Effector memory CD8-positive, alpha-beta T cell (primary cell): ENCODE measurements around the gene GALNT18.

Experiments used
- ATAC-seq: fragments of 150-1000 bp; cut with Tn5 transposase; replicated peaks from 2 replicates; pipeline ENCODE4 v1.10.0; 2021; ENCODE audit warnings: mild to moderate bottlenecking, moderate library complexity
- DNase-seq, 3 experiments: peaks; one replicate each; pipeline ENCODE4 v3.0.0; 2021
- H3K27ac Mint-ChIP-seq, 2 donors: one replicate each; pipeline ENCODE4 v1.8.0; 2022; ENCODE audit warnings: mild to moderate bottlenecking in 2 of 2, mixed read lengths in 2 of 2, moderate library complexity in 2 of 2
- H3K27me3 Mint-ChIP-seq, 2 donors: one replicate each; pipeline ENCODE4 v1.8.0; 2022; ENCODE audit warnings: mixed read lengths in 2 of 2
- H3K36me3 Mint-ChIP-seq: one replicate; pipeline ENCODE4 v1.8.0; 2022; ENCODE audit warnings: mild to moderate bottlenecking, moderate library complexity, mixed read lengths; ENCODE audit not compliant: insufficient read depth
- H3K4me1 Mint-ChIP-seq, 2 donors: one replicate each; pipeline ENCODE4 v1.8.0; 2022; ENCODE audit warnings: low read depth in 2 of 2, mixed read lengths in 2 of 2
- H3K4me3 Mint-ChIP-seq, 2 donors: one replicate each; pipeline ENCODE4 v1.8.0; 2022; ENCODE audit warnings: mild to moderate bottlenecking in 2 of 2, mixed read lengths in 2 of 2, moderate library complexity in 2 of 2
- H3K9me3 Mint-ChIP-seq, 2 donors: one replicate each; pipeline ENCODE4 v1.8.0; 2022; ENCODE audit warnings: mixed read lengths in 2 of 2

Gene GALNT18

GRCh38 chr11:11594162-11594561 lies 27.6 kb downstream of the GALNT18 start:
- no peaks in the 10 kb centered on the region for H3K9me3 Mint-ChIP-seq
- no peaks in the 10 kb centered on the region for H3K4me1 Mint-ChIP-seq
- no peak overlapping the region for H3K4me3 Mint-ChIP-seq
- no peak for DNase-seq
- H3K27ac Mint-ChIP-seq, result no peak overlapping the region
- no peaks in the 10 kb centered on the region for H3K36me3 Mint-ChIP-seq
- ATAC-seq, result no peak
- peaks cover 0 to 10% of the 10 kb centered on the region in 2 donors for H3K27me3 Mint-ChIP-seq

- Mint-ChIP-seq H3K9me3 (no peaks in the 10 kb centered on the region), H3K27ac (no peak overlapping the region), H3K4me3 (no peak overlapping the region), H3K4me1 (no peaks in the 10 kb centered on the region), H3K36me3 (no peaks in the 10 kb centered on the region), H3K27me3 (peaks cover 6 to 15% of the 10 kb centered on the region in 2 donors)
- ATAC-seq (no peak), DNase-seq (no peak)
These were observed 29.6 kb downstream of the GALNT18 start for GRCh38 chr11:11592146-11592684.

GRCh38 chr11:11589437-11589836 lies 32.4 kb downstream of the GALNT18 start:
- ATAC-seq, result no peak
- peaks cover 10 to 21% of the 10 kb centered on the region in 2 donors for H3K27me3 Mint-ChIP-seq
- no peaks in the 10 kb centered on the region for H3K4me1 Mint-ChIP-seq
- no peak overlapping the region for H3K27ac Mint-ChIP-seq
- H3K9me3 Mint-ChIP-seq, result no peaks in the 10 kb centered on the region
- H3K4me3 Mint-ChIP-seq, result no peak overlapping the region
- no peaks in the 10 kb centered on the region for H3K36me3 Mint-ChIP-seq
- no peak for DNase-seq

DNA sequence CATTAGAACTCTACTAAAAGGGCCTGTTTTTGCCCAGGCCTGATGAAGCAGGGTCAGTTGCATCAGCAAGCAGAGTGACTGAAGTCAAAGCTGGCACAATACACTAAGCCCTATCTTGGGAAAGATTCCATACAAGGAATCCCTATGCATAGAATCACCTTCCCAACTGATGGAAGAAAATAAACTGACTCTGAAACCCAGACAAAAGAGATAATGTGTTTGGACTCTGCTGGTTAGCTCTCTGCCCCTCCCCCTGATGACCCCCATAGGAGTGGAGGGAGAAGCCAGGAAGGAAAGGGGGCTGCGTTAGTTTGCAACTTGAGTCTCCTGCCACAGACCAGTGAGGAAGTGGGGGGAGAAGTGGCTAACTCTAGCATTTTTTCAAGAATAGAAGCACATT lies 32.9 kb downstream of the GALNT18 start:
- Mint-ChIP-seq H3K4me1 (no peaks in the 10 kb centered on the region), H3K9me3 (no peaks in the 10 kb centered on the region), H3K36me3 (no peaks in the 10 kb centered on the region), H3K27me3 (peaks cover 12 to 21% of the 10 kb centered on the region in 2 donors), H3K4me3 (no peak overlapping the region), H3K27ac (no peak overlapping the region)
- ATAC-seq (no peak), DNase-seq (no peak)

- Mint-ChIP-seq H3K36me3 (no peaks in the 10 kb centered on the region), H3K4me1 (no peaks in the 10 kb centered on the region), H3K4me3 (no peak overlapping the region), H3K27me3 (peaks cover 17 to 22% of the 10 kb centered on the region in 2 donors), H3K9me3 (no peaks in the 10 kb centered on the region), H3K27ac (no peak overlapping the region)
- ATAC-seq (no peak), DNase-seq (no peak)
These were observed 33.6 kb downstream of the GALNT18 start for GRCh38 chr11:11588243-11588642.

GRCh38 chr11:11587122-11587521 lies 34.7 kb downstream of the GALNT18 start:
- ATAC-seq, result no peak
- DNase-seq, result no peak
- Mint-ChIP-seq H3K9me3 (no peaks in the 10 kb centered on the region), H3K27me3 (peaks cover 25 to 26% of the 10 kb centered on the region in 2 donors), H3K36me3 (peaks cover 3% of the 10 kb centered on the region), H3K4me3 (no peak overlapping the region), H3K4me1 (no peaks in the 10 kb centered on the region), H3K27ac (no peak overlapping the region)

DNA sequence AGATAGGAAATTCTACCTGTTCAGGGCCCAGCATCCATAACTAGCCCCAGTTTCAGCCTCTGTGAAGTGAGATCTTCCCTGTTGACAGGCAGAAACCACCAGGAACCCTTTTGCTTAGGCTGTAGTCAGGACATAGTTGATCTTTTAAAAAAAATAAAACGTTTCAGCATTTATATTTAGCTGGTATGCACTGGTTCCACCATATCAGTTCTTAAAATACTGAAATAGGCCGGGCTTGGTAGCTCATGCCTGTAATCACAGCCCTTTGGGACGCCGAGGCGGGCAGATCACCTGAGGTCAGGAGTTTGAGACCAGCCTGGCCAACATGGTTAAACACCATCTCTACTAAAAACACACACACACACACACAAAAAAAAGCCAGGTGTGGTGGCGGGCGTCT lies 35.3 kb downstream of the GALNT18 start:
- DNase-seq (no peak), ATAC-seq (no peak)
- no peaks in the 10 kb centered on the region for H3K9me3 Mint-ChIP-seq
- H3K27ac Mint-ChIP-seq, result no peak overlapping the region
- H3K4me1 Mint-ChIP-seq, result no peaks in the 10 kb centered on the region
- H3K36me3 Mint-ChIP-seq, result peaks cover 3% of the 10 kb centered on the region
- no peak overlapping the region for H3K4me3 Mint-ChIP-seq
- H3K27me3 Mint-ChIP-seq, result peaks cover 32 to 33% of the 10 kb centered on the region in 2 donors

GRCh38 chr11:11584937-11585336 lies 36.9 kb downstream of the GALNT18 start:
- Mint-ChIP-seq H3K27me3 (peaks cover 32 to 45% of the 10 kb centered on the region in 2 donors), H3K4me1 (no peaks in the 10 kb centered on the region), H3K9me3 (no peaks in the 10 kb centered on the region), H3K4me3 (no peak overlapping the region), H3K36me3 (peaks cover 3% of the 10 kb centered on the region), H3K27ac (no peak overlapping the region)
- ATAC-seq (no peak), DNase-seq (no peak)

DNA sequence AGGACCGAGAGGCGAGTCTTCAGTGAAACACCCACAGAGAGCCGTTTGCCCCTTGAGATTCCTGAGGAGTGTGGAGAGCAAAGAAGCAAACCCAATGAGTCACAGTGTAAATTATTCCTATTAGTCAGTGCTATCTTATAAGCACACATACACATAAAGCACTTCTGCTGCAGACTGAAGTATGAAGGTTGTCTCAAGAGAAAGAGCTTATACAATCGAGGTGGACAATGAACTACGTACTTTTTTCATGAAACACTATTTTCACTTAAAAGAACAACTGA lies 37.3 kb downstream of the GALNT18 start:
- H3K27ac Mint-ChIP-seq, result no peak overlapping the region
- ATAC-seq (no peak), DNase-seq (no peak)
- H3K4me3 Mint-ChIP-seq, result no peak overlapping the region
- H3K36me3 Mint-ChIP-seq, result peaks cover 3% of the 10 kb centered on the region
- peaks cover 32 to 45% of the 10 kb centered on the region in 2 donors for H3K27me3 Mint-ChIP-seq
- no peaks in the 10 kb centered on the region for H3K9me3 Mint-ChIP-seq
- no peaks in the 10 kb centered on the region for H3K4me1 Mint-ChIP-seq

GRCh38 chr11:11583801-11584529 lies 37.8 kb downstream of the GALNT18 start:
- no peaks in the 10 kb centered on the region for H3K4me1 Mint-ChIP-seq
- peaks cover 32 to 48% of the 10 kb centered on the region in 2 donors for H3K27me3 Mint-ChIP-seq
- H3K36me3 Mint-ChIP-seq, result peaks cover 3% of the 10 kb centered on the region
- DNase-seq (no peak), ATAC-seq (no peak)
- H3K9me3 Mint-ChIP-seq, result no peaks in the 10 kb centered on the region
- H3K4me3 Mint-ChIP-seq, result no peak overlapping the region
- no peak overlapping the region for H3K27ac Mint-ChIP-seq

DNA sequence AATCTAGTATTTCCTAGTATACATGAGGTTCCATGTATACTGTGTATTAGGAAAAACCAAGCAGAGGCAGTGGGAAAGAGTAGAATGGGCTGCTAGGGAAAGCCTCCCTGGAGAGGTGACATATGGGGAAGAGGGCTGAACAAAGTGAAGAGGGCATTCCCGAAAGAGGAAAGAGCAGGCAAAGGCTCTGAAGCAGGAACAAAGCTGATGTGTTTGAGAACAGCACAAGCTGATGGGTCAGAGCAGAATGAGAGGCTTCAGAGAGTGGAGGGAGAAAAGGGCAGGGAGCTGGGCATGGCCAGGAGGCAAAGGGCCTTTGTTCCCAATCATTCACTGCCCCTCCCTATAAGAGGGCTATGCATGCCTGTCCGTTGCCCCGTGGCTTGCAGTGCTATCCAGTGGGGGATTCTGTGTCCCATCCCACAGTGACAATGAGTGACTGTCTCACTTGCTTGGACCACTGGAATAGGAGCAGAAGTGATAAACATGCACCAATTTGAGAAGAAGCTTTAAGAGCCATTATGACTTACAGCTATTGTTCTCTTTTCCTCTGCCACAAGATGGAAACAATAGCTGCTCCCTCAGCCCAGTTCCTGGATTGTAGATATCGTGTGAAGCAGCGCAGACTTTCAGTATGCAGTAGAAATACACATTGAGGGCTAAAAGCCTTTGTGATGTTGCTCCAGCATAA lies 39.6 kb downstream of the GALNT18 start:
- H3K36me3 Mint-ChIP-seq, result peaks cover 3% of the 10 kb centered on the region
- H3K27me3 Mint-ChIP-seq, result peaks cover 25 to 50% of the 10 kb centered on the region in 2 donors
- H3K9me3 Mint-ChIP-seq, result no peaks in the 10 kb centered on the region
- H3K4me3 Mint-ChIP-seq, result no peak overlapping the region
- DNase-seq (no peak), ATAC-seq (no peak)
- H3K27ac Mint-ChIP-seq, result no peak overlapping the region
- H3K4me1 Mint-ChIP-seq, result peaks cover 4 to 6% of the 10 kb centered on the region in 2 donors

GRCh38 chr11:11581481-11581880 lies 40.3 kb downstream of the GALNT18 start:
- peaks cover 3% of the 10 kb centered on the region for H3K36me3 Mint-ChIP-seq
- no peak overlapping the region for H3K27ac Mint-ChIP-seq
- H3K9me3 Mint-ChIP-seq, result no peaks in the 10 kb centered on the region
- DNase-seq (no peak), ATAC-seq (no peak)
- no peak overlapping the region for H3K4me3 Mint-ChIP-seq
- peaks cover 4 to 6% of the 10 kb centered on the region in 2 donors for H3K4me1 Mint-ChIP-seq
- peaks cover 22 to 43% of the 10 kb centered on the region in 2 donors for H3K27me3 Mint-ChIP-seq

- peaks cover 4 to 6% of the 10 kb centered on the region in 2 donors for H3K4me1 Mint-ChIP-seq
- H3K4me3 Mint-ChIP-seq, result no peak overlapping the region
- H3K36me3 Mint-ChIP-seq, result peaks cover 3% of the 10 kb centered on the region
- DNase-seq (no peak), ATAC-seq (no peak)
- H3K27ac Mint-ChIP-seq, result no peak overlapping the region
- no peaks in the 10 kb centered on the region for H3K9me3 Mint-ChIP-seq
- H3K27me3 Mint-ChIP-seq, result peaks cover 22 to 43% of the 10 kb centered on the region in 2 donors
These were observed 40.9 kb downstream of the GALNT18 start for GRCh38 chr11:11580841-11581411.

DNA sequence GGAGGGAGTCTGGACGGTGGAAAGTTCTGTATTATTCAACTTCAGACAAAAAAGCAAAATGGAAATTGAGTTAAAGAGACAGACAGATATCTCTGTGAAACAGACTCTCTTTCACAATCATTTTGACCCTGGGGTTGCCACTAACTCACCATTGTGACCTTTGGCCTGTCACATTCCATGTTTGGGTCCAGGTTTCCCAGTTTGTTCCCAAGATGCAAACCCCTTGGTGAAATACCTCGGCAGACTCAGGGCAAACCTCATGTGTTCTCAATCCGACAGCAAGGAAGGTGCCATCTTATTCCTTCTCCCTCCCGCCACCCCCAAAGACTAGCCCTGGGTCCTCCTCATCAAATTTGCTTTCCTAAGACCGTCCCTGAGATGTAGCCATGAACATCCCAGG lies 41.8 kb downstream of the GALNT18 start:
- DNase-seq, result no peak
- ATAC-seq, result no peak
- Mint-ChIP-seq H3K27me3 (peaks cover 22 to 43% of the 10 kb centered on the region in 2 donors), H3K4me1 (peaks cover 4 to 6% of the 10 kb centered on the region in 2 donors), H3K27ac (no peak overlapping the region), H3K9me3 (no peaks in the 10 kb centered on the region), H3K36me3 (peaks cover 3% of the 10 kb centered on the region), H3K4me3 (no peak overlapping the region)
